GDM1 (cell line): ENCODE data around the gene DDX59.

Source experiments
- DNase-seq: peaks from one replicate; lab custom pipeline; 2025; lab: John Stamatoyannopoulos, UW

Gene DDX59

DNA sequence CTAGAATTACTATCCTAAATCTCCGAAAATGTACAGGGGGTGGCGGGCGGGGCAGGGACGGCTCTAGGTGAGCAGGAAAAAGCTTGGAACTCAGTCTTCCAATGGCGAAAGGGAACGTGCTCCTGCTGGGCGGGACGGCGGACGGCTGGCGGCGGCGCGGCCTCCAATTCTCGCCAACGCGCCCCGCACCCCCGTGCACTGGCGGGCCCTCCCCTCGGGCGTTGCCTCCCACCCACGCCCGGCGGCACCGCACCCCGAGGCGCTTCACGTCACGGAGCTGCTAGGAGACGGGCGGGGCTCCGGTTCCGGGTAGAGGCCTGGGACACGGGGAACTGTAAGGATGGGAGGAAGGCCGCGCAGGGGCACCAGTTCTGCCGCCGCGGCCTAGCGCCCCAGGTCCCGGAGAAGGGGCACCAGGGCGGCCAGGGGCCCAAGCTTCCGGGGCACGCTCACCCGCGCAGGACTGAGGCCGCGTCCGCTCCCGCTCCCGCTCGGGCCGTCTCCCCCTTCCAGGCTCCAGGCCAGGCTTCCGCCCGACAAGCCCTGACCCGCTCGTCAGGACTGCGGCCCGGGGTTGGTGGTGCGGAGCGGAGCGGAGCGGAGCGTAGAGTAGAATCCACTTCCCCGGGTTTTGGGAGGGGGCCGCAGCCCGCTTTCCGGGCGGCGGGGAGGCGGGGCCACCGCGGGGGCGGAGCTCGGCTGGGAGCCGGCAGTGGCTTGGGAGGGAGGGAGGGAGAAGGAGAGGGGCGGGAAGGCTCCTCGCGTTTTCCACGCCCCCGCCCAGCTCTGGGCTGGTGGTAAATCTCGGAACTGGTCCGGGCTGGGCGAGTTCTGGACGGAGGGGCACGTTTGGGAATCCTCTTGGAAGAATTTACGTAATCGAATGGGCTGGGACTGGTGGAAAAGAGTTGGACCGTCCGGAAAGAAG, at the start of gene DDX59:
DDX59 (minus strand) TSS at position 594 of the 928 bp plus-strand sequence. CDS start 3,167 bp downstream, outside the sequence.
- DNase-seq = peak; percentile 96

DNA sequence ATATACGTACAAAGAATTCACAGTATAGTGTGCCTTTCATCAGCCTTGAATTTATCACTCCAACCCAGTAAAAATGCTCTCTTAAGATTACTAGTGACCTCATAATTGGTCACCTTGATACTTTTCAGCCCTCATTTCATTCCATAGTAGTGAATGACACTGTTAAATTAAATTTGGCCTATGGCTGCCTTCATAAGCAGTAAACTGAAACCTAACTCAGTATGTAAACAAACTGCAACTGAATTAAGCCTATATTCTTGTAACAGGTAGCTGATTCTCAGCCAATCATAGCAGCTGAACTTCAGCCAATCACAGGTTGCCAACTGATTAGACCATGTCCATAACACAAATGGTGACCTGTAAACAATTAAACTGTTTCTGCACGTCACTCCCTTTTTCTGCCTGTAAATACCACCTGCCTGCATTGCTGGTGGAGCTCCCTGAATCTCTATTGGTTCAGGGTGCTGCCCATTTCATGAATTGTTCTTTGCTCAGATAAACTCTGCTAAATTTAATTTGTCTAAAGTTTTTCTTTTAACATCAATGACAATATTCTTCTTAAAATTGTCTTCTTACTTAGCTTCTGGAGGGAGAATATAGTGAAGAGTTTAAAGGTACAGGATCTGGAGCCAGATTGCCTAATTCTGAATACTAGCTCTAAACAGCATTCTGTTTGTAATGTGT, 44.9 kb upstream of the DDX59 start:
- no peak for DNase-seq

DNA sequence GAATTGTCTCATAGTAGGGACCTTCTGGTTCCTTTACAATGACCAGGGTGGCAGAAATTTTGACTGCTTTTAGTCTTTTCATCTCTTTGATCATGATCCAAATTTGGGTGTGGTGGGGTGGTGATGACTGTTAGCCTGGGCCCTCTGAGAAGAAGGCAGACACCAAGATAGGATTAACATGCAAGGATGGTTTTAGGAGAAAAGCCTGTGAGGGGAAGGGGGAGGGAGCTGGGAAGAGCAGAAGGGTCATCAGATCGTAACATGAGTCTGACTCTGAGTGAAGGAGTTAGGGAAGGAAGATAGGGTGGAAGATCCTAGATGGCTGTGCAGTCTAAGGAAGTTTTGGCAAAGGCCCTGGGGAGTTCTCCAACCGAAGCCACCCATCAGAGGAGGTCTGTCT, 40.5 kb upstream of the DDX59 start:
- DNase-seq = no peak

DNA sequence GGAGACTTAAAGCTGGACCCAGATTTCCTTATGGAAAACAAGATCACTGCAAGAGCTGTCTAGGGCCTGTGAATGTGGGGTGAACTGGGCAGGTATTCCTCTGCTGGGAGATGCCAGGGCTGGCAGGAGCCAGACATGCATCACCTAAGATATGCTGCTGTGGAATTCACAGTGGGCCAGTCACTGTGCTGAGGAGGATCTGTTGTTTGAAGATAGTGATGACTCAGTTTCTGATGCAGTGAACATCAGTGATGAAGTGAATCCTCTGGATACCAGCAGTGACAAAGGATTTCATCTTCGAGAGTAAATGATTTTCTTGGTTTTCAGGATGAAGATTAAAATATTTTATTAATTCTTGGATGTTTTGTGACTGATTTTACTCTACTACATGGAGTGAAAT, 39.1 kb upstream of the DDX59 start:
- no peak for DNase-seq

DNA sequence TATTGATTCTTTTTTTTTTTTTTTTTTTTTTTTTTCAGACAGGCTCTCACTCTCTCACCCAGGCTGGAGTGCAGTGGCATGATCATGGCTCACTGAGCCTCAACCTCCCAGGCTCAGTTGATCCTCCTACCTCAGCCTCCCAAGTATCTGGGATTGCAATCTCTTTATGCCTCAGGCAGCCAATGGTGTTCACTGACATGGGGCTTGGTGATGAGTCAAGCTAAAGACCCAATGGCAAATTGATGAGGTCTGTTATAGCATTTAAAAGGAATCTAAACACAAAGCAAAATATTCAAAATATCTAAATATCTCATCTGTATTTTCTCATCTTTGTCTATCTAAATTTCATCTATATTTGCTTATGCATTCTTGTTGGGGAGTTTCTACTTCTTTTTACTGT, 38.5 kb upstream of the DDX59 start:
- DNase-seq = no peak

DNA sequence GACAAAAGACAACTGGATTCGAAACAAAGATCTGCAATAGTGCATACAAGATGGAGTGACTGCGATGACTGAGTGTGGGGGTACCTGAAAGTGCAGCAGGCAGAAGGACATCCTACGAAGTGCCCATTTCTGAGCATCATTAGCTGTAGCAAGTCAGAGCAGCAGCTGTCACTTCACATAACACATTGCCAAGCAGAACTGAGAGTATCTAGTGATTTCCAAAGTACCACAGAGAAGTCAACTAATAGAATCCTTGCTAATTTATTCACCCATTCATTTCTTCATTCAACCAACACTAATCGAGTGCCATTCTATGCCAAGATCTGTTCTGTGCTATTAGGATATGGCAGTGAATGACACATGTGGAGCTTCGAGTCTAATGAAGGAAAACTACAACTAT, 37.4 kb upstream of the DDX59 start:
- no peak for DNase-seq

DNA sequence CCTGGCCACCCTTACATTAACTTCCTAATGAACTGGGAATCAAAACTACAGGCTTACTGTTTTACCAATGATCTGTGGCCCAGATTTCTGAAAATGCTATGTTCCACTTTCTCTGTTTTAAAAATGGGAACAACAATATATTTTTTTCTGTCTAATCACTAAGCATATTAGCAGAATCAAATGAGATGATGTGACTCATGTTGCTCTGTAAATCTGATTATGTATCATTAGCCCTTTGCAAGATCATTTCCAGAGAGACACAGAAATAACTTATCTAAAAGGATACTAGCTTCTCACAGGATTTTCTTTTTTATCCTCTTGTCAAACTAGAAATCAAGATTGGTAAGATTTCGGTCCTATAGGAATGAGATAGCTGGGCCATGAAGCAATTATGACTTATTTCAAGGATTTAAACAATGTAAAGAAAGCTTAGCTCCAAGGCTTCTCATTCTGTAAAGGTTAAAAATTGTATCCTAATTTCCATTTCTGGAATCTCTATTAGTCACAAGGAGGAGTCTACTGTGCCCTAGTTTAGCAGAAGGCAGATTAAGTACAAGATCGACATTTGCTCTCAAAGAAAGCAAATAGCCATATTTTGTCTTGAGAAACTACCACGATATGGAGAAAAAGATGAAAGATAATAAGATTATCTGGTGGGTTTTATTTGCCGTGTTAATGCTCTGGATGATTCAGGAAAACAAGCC, 36.6 kb upstream of the DDX59 start:
- DNase-seq = no peak

DNA sequence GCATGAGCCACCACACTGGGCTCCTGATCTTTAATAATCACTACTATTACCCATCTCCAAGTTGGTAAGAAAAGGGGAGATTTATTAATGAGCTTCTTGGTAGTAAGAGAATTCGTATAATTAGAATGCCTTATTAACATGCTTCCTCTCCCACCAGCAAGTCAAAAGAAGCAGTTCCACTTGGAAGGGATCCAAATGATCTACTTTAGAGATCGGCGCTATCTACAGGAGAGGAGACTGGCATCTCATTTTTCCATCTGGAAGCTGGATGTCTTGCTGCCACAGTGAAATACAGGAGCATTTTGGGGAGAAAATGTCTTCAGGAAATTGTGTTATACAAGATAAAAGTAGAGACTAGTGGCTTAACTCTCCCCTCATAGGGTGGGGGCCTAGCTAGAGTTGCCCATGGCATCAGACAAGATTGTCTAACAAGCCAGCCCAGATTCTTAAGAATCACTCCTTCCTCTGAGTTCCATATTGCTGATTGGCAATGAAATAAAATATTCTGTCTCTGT, 35.3 kb upstream of the DDX59 start:
- no peak for DNase-seq

DNA sequence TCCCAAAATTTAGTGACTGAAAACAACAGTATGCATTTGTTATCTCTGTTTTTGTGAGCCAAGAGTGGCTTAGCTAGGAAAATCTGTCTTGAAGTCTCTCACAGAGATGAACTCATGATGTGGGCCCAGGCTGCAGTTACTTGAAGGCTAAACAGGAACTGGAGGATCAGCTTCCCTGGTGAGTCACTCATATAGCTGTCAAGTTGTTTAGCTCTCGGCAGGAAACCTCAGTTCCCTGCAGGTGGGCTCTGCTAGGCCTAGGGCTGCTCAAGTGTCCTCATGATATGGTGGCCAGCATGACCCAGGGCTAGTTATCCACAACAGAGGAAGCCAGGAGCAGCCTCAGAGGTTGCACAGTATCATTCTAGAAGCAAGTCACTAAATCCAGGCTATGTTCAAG, 30.2 kb upstream of the DDX59 start:
- DNase-seq = no peak

DNA sequence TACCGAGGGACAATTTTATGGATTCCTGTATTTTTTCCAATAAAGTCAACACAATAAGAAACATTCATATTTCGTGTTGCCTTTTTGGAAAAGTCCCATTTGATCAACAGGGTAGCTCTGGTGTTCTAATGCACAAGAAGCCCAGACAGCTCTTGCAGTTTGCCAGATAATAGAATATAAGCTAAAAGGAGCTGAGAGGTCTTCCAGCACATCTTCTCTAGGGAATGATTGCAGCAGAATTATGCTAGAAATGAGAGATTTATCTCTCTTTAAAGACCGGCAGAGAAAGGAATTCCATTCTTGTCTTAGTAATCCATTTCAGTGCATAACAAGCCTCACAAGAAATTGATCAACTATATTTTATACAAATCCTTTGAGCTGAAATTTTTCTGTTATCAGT, 25.0 kb upstream of the DDX59 start:
- DNase-seq = no peak

DNA sequence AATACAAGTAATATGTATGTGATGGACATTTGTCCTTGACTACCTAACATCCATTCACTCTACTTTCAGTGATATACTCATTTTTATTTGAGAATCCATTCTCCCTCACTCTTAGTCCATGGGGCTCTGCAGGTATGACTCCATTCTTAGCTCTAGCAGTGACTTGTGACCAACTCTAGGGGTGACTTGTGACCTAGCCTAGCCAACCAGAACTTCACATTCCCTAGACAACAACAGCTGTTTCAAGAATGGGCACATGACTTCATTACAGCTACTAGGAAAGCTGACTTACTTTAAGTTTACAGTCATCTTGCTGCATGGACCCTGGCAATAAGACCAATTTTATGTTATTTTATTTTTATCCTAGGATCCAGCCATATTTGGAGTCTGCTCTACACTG, 23.6 kb upstream of the DDX59 start:
- no peak for DNase-seq

DNA sequence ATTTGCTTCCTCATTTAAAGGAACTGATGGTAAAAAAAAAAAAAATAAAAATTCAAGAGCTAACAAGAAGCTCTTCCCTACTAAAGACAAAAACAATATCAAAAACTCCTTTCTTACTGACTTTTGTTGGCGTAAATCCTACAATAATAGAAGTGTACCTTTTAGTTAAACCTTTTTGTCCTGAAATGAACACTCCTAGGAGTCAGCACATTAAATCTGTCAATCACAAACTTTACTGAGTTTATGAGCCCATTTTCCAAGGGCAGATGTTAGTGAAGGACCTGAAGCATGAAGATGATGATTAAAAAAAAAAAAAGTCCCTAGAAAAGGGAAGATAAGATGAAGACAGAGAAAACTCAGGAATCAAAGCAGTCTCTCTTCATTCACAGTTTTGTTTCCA, 22.6 kb upstream of the DDX59 start:
- DNase-seq = no peak

DNA sequence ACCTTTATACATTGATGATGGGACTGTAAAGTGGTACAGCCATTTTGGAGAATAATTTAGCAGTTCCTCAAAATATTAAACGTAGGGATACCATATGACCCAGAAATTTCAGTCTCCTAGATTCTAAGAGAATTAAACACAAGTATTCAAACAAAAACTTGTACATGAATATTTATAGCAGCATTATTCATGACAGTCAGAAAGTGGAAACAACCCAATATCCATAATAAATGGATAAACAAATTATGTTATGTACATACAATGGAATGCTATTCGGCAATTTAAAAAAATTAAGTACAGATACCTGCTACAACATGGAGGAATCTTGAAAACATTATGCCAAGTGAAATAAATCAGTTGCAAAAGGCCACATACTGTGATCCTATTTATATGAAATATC, 16.9 kb upstream of the DDX59 start:
- no peak for DNase-seq

DNA sequence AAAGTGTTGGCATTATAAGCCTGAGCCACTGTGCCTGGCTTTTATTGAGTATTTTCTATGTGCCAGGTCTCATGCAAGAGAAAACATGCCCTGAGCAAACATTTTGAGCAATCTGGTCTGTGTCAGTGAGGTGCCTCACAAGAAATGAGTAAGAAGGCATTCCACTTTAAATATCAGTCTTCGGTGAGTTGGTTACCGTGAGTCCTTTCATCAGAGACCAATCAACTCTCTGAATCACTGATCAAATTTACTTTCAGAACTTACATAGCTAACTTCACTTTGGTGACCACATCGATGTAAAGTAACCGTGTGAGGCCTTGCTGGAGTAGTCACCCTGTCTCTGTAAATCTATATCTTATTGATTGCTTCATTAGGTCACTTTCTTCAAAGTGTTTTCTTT, 14.3 kb upstream of the DDX59 start:
- no peak for DNase-seq

DNA sequence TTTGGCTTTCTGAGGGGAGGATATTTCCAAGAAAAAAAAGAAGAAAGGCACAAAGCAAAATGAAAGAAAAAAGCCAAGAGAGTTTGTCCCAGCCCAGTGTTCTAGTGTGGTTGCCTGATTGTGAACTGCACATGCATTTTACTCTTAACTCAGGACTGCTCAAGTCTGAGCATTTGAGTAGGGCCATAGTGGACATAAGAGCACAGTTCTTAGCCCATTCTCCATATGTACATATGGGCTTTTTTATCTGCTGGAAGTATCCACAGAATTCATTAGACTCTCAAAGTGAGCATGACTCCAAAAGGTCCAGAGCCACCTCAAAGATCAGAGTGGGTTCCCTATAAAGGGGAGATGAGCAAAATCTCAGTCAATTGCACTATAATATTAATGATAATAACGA, 13.6 kb upstream of the DDX59 start:
- no peak for DNase-seq

DNA sequence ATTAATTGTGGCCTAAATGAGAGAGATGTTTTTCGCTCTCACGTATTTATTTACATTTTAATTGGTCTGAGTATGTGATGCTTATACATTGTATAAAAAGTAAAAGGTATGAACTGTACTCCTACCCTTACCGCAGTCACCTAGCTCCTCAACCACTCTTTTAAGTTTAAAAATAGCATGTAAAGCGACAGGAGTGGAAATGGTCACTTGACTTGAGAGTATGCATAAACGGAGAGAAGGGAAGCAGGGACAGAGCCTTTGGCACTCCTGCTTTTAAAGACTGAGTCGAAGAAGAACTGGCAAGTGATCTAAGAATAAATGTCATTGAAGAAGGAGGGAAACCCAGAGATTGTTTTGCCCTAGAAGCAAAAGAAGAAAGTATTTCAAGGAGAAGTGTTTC, 11.5 kb upstream of the DDX59 start:
- DNase-seq = no peak

DNA sequence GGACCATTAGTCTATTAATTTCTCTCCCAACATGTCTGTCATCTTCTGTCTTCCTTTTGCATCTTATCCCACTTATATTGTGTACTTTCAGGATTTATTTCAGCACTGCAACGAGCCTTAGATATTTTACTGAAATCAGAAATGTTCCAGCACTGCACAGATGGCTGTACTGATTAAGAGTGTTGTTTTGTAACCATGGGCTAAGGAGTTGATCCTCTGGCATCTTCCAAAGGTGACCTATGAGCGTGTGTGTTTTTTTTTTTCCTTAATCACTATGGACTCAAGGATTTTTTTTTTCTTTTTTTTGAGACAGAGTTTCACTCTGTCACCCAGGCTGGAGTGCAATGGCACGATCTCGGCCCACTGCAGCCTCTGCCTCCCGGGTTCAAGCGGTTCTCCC, 7.1 kb upstream of the DDX59 start:
- DNase-seq = no peak

DNA sequence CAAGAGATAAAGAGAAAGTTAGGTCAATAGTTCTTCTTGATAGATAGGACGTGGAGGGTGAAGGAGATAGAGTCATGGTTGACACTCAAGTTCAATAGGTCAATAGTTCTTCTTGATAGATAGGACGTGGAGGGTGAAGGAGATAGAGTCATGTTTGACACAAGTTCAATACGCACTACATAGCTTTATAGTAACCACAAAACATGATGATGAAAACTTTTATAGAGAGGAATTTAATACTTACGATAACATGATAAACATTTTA, 5.8 kb upstream of the DDX59 start:
- no peak for DNase-seq

DNA sequence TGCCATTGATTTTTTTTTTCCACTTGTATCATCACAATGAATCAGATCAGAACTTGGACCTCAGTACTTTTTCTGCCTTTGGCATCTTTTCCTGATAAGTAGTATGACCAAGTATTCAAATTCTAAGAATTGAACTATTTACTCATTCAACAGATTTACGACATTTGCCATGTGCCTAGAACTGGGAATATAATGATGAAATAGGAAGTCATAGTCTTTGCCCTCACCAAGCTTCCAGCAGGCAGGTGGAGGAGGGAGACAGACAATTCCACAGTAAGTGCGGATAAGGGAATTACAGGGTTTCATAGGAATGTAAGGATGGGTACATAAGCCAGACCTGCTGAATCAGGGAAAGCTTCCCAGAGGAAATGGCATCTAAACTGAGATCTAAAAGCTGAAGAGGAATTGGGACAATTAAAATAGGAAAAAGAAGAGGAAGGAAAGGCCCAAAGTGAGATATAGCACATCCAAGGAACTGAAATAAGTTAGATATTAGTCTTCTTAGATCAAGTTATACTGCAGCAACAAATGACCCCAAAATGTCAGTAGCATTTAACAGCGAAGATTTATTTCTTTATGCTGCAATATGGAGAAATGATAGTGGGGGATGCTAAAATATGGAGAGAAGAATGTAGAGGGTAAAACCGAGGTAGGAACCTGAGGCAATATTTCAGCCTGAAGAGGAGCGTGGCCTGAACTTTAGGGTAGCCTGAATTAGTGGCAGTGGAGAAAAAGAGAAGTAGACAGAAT, 5.3 kb upstream of the DDX59 start:
- no peak for DNase-seq

DNA sequence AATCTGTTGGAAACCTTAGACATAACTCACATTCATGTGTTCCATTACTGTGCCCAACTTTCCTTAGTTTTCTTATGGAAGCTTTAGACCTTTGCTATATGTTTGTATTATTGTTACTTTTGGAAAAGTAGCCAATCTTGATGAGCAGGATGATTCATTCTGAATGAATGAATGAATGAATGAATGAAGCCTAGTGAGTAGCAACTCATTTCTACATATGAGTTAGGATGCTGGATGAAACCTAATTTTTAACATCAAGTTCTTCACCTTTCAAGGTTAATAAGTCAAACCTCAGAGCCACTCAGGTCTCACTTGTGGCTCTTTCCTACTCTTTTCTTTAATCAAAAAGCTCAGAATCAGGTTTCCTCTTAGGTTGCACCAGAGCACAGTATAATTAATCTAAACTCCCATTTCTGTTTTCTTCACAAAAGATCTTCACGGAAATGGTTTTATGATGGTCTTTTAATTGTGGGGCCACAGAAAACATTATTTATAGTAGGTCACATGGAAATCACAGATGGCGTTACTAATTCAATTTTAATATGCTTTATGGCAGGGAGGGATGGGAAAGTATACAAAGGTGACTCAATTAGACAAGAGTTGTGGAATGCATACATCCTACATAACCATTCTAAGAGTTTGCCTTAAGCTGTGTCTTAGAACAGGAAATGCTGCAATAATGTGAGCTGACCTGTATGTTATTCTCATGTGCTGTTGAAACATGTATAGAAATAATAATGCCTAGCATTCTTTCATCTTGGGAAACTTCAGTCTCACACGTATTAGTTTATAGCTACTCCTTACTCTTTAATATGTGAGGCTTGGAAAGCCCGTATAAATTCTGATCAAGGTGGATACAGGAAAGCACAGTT, 4.5 kb upstream of the DDX59 start:
- DNase-seq = no peak

DNA sequence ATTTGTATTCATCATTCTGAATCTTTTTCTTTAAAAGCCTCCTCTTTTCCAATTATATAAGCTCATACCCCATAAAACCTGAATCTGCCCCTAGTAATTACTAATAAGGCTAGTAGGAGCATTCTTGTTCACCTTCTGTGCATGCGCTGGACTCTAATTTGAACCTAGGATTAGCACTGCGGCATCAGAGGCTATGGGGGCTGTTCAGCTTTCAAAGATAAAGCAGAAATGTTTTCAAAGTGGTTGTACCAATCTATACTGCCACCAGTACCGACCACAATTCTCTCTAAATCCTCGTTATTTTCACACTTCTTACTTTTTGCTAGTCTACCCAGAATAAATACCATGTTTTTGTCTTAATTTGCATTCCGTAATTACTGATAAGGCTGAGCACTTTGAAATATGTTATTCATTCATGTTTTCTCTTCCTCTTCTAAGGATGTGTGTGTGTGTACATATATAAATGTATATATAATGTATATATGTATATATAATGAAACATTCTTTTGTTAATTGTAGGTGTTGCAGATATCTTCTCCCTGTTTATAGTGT, 1.6 kb upstream of the DDX59 start:
- no peak for DNase-seq
